ENCODE data around the gene PLXNA4.

Gene PLXNA4

DNA sequence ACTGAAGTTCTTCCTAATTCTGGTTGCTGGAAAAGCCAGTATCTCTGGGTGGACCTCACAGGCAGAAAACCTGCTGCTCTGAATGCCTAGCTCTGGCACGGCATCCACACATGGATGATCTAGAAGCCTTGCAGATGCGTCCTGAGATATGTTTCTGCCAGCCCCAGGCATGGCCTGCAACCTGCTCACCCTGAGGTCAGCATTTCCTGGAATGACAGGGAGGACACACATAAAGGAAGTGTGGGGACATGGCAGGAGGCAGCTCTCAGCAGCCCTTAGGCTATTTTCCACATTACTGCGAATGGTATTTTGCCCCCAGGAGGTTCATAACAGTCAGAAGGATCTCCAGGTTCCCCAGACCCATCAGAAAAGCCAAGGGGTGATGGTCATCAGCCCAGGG is 23.2 kb downstream of the PLXNA4 start:
- Histone ChIP-seq H3K27me3 (ENCODE audit: insufficient read depth, low read length, poor library complexity) (no peaks in the 10 kb centered on the region), H2BK15ac (replicated peaks; ENCODE audit: low read depth) (no peak overlapping the region), H3K27ac (ENCODE audit: low read depth, low read length) (no peak overlapping the region), H3K36me3 (ENCODE audit: control insufficient read depth, insufficient read depth, low read length) (no peaks in the 10 kb centered on the region), H4K5ac (ENCODE audit: low read length) (no peak overlapping the region), H3K79me1 (ENCODE audit: low read length) (no peaks in the 10 kb centered on the region), H3K4me2 (ENCODE audit: low read length) (no peak overlapping the region), H4K8ac (ENCODE audit: low read depth, low read length) (no peak overlapping the region), H2BK120ac (ENCODE audit: low read depth, low read length) (no peak overlapping the region), H3K56ac (ENCODE audit: low read length) (no peak overlapping the region), H2BK5ac (ENCODE audit: low read length) (no peak overlapping the region), H3K9ac (ENCODE audit: low read length) (no peak overlapping the region), H3K18ac (ENCODE audit: low read length) (no peak overlapping the region), H2AK5ac (ENCODE audit: low read length) (peak overlapping the region; percentile 22), H3K23ac (ENCODE audit: low read length) (no peak overlapping the region), H3K79me2 (ENCODE audit: control insufficient read depth, insufficient read depth, low read length) (no peaks in the 10 kb centered on the region), H3K4me1 (ENCODE audit: control insufficient read depth, low read depth, low read length) (peaks cover 2% of the 10 kb centered on the region), H3K4me3 (ENCODE audit: low read length) (no peak overlapping the region), H3K4ac (ENCODE audit: low read depth, low read length) (no peak overlapping the region)
- no CpG with 5 or more reads among the region's 3 CpGs for WGBS (ENCODE audit: extremely low coverage, insufficient coverage, low lambda C conversion rate)
- DNase-seq: no peak

DNA sequence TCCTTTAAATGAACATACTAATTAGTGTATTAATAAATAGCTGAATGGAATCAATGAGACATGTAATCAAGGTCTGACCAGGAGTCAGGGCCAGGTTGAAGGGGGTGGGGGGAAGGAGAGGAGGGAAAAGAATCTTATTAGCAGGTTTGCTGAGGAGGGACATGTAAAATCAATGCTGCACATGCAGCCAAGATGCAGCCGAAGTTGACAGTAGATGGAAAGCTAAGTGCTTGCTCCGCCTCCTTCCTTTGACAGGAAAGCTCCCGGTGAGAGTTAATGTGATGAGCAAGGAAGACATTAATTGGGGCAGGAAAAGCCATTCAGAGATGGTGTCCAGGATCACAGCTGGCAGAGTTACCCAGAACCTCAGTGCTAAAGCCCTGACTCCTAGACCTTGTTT is 24.4 kb downstream of the PLXNA4 start:
- Histone ChIP-seq H2BK15ac (replicated peaks; ENCODE audit: low read depth) (no peak overlapping the region), H3K4me2 (ENCODE audit: low read length) (no peak overlapping the region), H2BK5ac (ENCODE audit: low read length) (no peak overlapping the region), H3K79me1 (ENCODE audit: low read length) (no peaks in the 10 kb centered on the region), H3K23ac (ENCODE audit: low read length) (no peak overlapping the region), H4K5ac (ENCODE audit: low read length) (no peak overlapping the region), H2BK120ac (ENCODE audit: low read depth, low read length) (no peak overlapping the region), H3K36me3 (ENCODE audit: control insufficient read depth, insufficient read depth, low read length) (no peaks in the 10 kb centered on the region), H3K79me2 (ENCODE audit: control insufficient read depth, insufficient read depth, low read length) (no peaks in the 10 kb centered on the region), H2AK5ac (ENCODE audit: low read length) (no peak overlapping the region), H3K9ac (ENCODE audit: low read length) (no peak overlapping the region), H3K4me1 (ENCODE audit: control insufficient read depth, low read depth, low read length) (peaks cover 2% of the 10 kb centered on the region), H3K56ac (ENCODE audit: low read length) (no peak overlapping the region), H3K27ac (ENCODE audit: low read depth, low read length) (no peak overlapping the region), H3K18ac (ENCODE audit: low read length) (no peak overlapping the region), H4K8ac (ENCODE audit: low read depth, low read length) (no peak overlapping the region), H3K4me3 (ENCODE audit: low read length) (no peak overlapping the region), H3K27me3 (ENCODE audit: insufficient read depth, low read length, poor library complexity) (no peaks in the 10 kb centered on the region), H3K4ac (ENCODE audit: low read depth, low read length) (no peak overlapping the region)
- no CpG with 5 or more reads among the region's 3 CpGs for WGBS (ENCODE audit: extremely low coverage, insufficient coverage, low lambda C conversion rate)
- DNase-seq: no peak

DNA sequence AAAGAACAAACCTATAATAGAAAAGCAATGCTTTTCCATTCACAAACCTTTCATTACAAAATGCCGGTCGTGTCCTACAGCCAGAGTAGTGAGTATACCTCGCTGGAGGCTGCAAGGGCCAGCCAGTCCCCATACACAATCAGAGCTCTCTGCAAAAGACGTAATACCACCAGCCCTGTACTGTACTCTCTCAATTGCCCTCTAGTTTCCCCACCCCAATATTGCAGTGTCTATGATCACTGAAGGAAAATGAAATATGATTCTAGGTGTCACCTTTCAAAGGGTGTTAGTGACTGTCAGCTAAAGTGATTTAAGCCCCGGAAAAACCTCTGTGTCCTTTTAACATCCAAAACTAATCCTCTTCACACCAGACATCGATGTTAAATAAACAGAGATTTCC is 24.8 kb downstream of the PLXNA4 start:
- Histone ChIP-seq H2BK5ac (ENCODE audit: low read length) (no peak overlapping the region), H3K79me1 (ENCODE audit: low read length) (no peaks in the 10 kb centered on the region), H3K27me3 (ENCODE audit: insufficient read depth, low read length, poor library complexity) (no peaks in the 10 kb centered on the region), H3K9ac (ENCODE audit: low read length) (no peak overlapping the region), H3K18ac (ENCODE audit: low read length) (no peak overlapping the region), H3K4me3 (ENCODE audit: low read length) (no peak overlapping the region), H3K36me3 (ENCODE audit: control insufficient read depth, insufficient read depth, low read length) (no peaks in the 10 kb centered on the region), H3K79me2 (ENCODE audit: control insufficient read depth, insufficient read depth, low read length) (no peaks in the 10 kb centered on the region), H4K5ac (ENCODE audit: low read length) (no peak overlapping the region), H3K4me2 (ENCODE audit: low read length) (no peak overlapping the region), H3K23ac (ENCODE audit: low read length) (no peak overlapping the region), H3K27ac (ENCODE audit: low read depth, low read length) (no peak overlapping the region), H2BK15ac (replicated peaks; ENCODE audit: low read depth) (no peak overlapping the region), H3K56ac (ENCODE audit: low read length) (no peak overlapping the region), H2AK5ac (ENCODE audit: low read length) (no peak overlapping the region), H3K4ac (ENCODE audit: low read depth, low read length) (no peak overlapping the region), H3K4me1 (ENCODE audit: control insufficient read depth, low read depth, low read length) (peaks cover 2% of the 10 kb centered on the region), H4K8ac (ENCODE audit: low read depth, low read length) (no peak overlapping the region), H2BK120ac (ENCODE audit: low read depth, low read length) (no peak overlapping the region)
- no peak for DNase-seq
- WGBS (ENCODE audit: extremely low coverage, insufficient coverage, low lambda C conversion rate): no CpG with 5 or more reads among the region's 6 CpGs

DNA sequence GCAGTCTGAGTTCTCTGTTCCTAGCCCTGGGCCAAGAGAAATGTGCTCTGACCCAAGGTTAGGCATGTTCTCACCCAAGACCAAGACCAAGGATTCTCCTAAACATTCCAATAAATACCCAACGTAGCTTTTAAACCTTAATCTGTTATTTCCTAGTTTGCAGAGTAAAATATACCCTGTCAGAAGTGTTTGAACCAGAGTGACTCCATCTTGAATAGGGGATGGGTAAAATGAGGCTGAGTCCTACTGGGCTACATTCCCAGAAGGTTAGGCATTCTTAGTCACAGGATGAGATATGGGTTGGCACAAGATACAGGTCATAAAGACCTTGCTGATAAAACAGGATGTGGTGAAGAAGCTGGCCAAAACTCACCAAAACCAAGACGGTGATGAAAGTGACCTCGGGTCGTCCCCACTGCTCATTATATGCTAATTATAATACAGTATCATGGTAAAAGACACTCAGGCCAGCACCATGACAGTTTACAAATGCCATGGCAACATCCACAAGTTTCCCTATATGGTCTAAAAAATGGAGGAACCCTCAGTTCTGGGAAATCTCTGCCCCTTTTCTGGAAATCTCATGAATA is 27.7 kb downstream of the PLXNA4 start:
- Histone ChIP-seq H2BK15ac (replicated peaks; ENCODE audit: low read depth) (no peak overlapping the region), H3K18ac (ENCODE audit: low read length) (no peak overlapping the region), H2BK120ac (ENCODE audit: low read depth, low read length) (no peak overlapping the region), H3K36me3 (ENCODE audit: control insufficient read depth, insufficient read depth, low read length) (no peaks in the 10 kb centered on the region), H3K4me3 (ENCODE audit: low read length) (no peak overlapping the region), H3K56ac (ENCODE audit: low read length) (no peak overlapping the region), H3K79me1 (ENCODE audit: low read length) (no peaks in the 10 kb centered on the region), H4K5ac (ENCODE audit: low read length) (no peak overlapping the region), H3K4me1 (ENCODE audit: control insufficient read depth, low read depth, low read length) (peaks cover 4% of the 10 kb centered on the region), H3K27me3 (ENCODE audit: insufficient read depth, low read length, poor library complexity) (no peaks in the 10 kb centered on the region), H2AK5ac (ENCODE audit: low read length) (no peak overlapping the region), H3K23ac (ENCODE audit: low read length) (no peak overlapping the region), H3K4ac (ENCODE audit: low read depth, low read length) (no peak overlapping the region), H4K8ac (ENCODE audit: low read depth, low read length) (no peak overlapping the region), H3K79me2 (ENCODE audit: control insufficient read depth, insufficient read depth, low read length) (no peaks in the 10 kb centered on the region), H3K27ac (ENCODE audit: low read depth, low read length) (no peak overlapping the region), H3K9ac (ENCODE audit: low read length) (no peak overlapping the region), H2BK5ac (ENCODE audit: low read length) (no peak overlapping the region), H3K4me2 (ENCODE audit: low read length) (no peak overlapping the region)
- WGBS (ENCODE audit: extremely low coverage, insufficient coverage, low lambda C conversion rate): no CpG with 5 or more reads among the region's 4 CpGs
- no peak for DNase-seq

DNA sequence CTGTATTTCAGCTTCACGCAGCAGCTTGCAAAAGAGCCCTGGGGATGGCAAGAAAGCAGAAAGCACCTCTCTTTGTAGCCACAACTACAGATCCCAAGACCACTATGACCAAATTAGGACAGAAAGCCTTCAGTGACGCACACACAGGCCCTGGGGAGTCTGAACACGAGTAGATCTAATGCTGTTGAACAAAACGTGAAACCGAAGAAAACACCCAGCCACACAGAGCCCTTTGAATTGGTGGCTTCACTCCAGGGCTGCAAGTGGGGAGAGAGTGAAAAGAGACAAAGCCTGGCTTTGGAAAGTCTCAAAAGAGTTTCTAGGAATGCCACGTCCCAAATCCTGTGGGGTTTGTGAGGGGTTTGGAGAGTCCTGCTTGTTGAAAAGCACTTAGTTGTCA is 28.4 kb downstream of the PLXNA4 start:
- Histone ChIP-seq H3K23ac (ENCODE audit: low read length) (no peak overlapping the region), H3K27ac (ENCODE audit: low read depth, low read length) (no peak overlapping the region), H4K8ac (ENCODE audit: low read depth, low read length) (no peak overlapping the region), H3K4me3 (ENCODE audit: low read length) (no peak overlapping the region), H3K9ac (ENCODE audit: low read length) (no peak overlapping the region), H3K56ac (ENCODE audit: low read length) (no peak overlapping the region), H3K18ac (ENCODE audit: low read length) (no peak overlapping the region), H2BK5ac (ENCODE audit: low read length) (no peak overlapping the region), H3K27me3 (ENCODE audit: insufficient read depth, low read length, poor library complexity) (no peaks in the 10 kb centered on the region), H3K36me3 (ENCODE audit: control insufficient read depth, insufficient read depth, low read length) (no peaks in the 10 kb centered on the region), H3K4me1 (ENCODE audit: control insufficient read depth, low read depth, low read length) (peaks cover 4% of the 10 kb centered on the region), H4K5ac (ENCODE audit: low read length) (no peak overlapping the region), H3K4me2 (ENCODE audit: low read length) (no peak overlapping the region), H2BK15ac (replicated peaks; ENCODE audit: low read depth) (no peak overlapping the region), H2BK120ac (ENCODE audit: low read depth, low read length) (no peak overlapping the region), H3K79me1 (ENCODE audit: low read length) (no peaks in the 10 kb centered on the region), H3K4ac (ENCODE audit: low read depth, low read length) (no peak overlapping the region), H2AK5ac (ENCODE audit: low read length) (no peak overlapping the region), H3K79me2 (ENCODE audit: control insufficient read depth, insufficient read depth, low read length) (no peaks in the 10 kb centered on the region)
- no peak for DNase-seq
- WGBS (ENCODE audit: extremely low coverage, insufficient coverage, low lambda C conversion rate): no CpG with 5 or more reads among the region's 6 CpGs
